ENCODE results near the gene POPDC2. TPM values are rescaled to one million over a fixed set of nuclear protein-coding genes. Genes with fewer than 3 reads are reported as not detected.

POPDC2 gene
- total RNA-seq, 1 experiment from 2014 or later: 0.48 TPM

DNA sequence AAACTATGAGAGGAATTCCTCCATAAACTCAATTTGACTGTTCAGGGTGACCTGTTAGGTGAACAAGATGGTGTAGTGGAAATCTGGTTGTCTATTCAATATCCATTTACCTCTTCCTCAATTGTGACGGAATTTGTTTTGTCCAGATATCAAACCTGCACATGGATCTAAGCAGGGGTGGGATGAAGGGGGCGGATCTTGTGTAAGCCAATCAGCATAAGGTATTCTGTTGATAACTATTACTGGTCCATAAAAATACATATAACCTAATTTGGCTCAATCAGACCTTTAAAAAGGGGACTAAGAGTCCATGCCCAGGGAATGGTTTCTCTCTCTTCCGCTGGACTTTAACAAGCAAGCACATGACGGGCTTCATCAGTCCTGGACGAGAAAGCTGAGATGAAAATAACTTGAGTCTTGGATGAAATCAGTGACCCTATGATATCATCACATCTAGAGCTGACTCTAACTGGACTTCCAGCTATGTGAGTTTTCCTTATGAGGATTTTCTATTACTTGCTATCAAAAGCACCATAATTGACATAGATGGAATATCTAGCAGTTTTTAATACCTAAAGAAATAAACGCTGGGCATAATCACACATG, 5.7 kb upstream of the POPDC2 start:
- Mint-ChIP-seq H3K4me1 (peaks cover 13% of the 10 kb centered on the region), H3K4me3 (no peak overlapping the region), H3K27ac (no peak overlapping the region), H3K36me3 (peaks cover 8% of the 10 kb centered on the region; the same call in 1 of the 2 replicates), H3K9me3 (no peaks in the 10 kb centered on the region), H3K27me3 (ENCODE audit: low read depth) (no peaks in the 10 kb centered on the region)
- POLR2A ChIA-PET: no interaction called here
- TF ChIP-seq JUN (CRISPR knock-in tag; IDR thresholded peaks at IDR 0.05): no peak
- no peak for TF ChIP-seq ZNF263 (CRISPR knock-in tag; IDR thresholded peaks at IDR 0.05; ENCODE audit: low read depth)
- TF ChIP-seq NR3C1 (CRISPR knock-in tag; conservative IDR thresholded peaks at IDR 0.05; ENCODE audit: low read depth): no peak
- no peak for TF ChIP-seq EMX1 (CRISPR knock-in tag; IDR thresholded peaks at IDR 0.05)
- TF ChIP-seq MYBL2 (CRISPR knock-in tag; IDR thresholded peaks at IDR 0.05): no peak
- no peak for TF ChIP-seq NR1H2 (CRISPR knock-in tag; IDR thresholded peaks at IDR 0.05)
- TF ChIP-seq FOXJ3 (CRISPR knock-in tag; IDR thresholded peaks at IDR 0.05; ENCODE audit: borderline replicate concordance): no peak
- TF ChIP-seq ZNF281 (CRISPR knock-in tag; IDR thresholded peaks at IDR 0.05): no peak
- TF ChIP-seq, protein P1, sequence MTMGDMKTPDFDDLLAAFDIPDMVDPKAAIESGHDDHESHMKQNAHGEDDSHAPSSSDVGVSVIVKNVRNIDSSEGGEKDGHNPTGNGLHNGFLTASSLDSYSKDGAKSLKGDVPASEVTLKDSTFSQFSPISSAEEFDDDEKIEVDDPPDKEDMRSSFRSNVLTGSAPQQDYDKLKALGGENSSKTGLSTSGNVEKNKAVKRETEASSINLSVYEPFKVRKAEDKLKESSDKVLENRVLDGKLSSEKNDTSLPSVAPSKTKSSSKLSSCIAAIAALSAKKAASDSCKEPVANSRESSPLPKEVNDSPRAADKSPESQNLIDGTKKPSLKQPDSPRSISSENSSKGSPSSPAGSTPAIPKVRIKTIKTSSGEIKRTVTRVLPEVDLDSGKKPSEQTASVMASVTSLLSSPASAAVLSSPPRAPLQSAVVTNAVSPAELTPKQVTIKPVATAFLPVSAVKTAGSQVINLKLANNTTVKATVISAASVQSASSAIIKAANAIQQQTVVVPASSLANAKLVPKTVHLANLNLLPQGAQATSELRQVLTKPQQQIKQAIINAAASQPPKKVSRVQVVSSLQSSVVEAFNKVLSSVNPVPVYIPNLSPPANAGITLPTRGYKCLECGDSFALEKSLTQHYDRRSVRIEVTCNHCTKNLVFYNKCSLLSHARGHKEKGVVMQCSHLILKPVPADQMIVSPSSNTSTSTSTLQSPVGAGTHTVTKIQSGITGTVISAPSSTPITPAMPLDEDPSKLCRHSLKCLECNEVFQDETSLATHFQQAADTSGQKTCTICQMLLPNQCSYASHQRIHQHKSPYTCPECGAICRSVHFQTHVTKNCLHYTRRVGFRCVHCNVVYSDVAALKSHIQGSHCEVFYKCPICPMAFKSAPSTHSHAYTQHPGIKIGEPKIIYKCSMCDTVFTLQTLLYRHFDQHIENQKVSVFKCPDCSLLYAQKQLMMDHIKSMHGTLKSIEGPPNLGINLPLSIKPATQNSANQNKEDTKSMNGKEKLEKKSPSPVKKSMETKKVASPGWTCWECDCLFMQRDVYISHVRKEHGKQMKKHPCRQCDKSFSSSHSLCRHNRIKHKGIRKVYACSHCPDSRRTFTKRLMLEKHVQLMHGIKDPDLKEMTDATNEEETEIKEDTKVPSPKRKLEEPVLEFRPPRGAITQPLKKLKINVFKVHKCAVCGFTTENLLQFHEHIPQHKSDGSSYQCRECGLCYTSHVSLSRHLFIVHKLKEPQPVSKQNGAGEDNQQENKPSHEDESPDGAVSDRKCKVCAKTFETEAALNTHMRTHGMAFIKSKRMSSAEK (CRISPR knock-in tag; IDR thresholded peaks at IDR 0.05; ENCODE audit: borderline replicate concordance): no peak
- TF ChIP-seq SMAD4 (CRISPR knock-in tag; IDR thresholded peaks at IDR 0.05): no peak
- TF ChIP-seq ESRRA (CRISPR knock-in tag; IDR thresholded peaks at IDR 0.05; ENCODE audit: borderline replicate concordance): no peak
- CTCF ChIA-PET: interaction anchor here (0.9 kb wide), 1 partner anchor 66 kb away, joined by 3 read pairs; no protein-coding TSS in a partner anchor
- ATAC-seq: no peak
- no peak for DNase-seq (ENCODE audit: low spot score)

DNA sequence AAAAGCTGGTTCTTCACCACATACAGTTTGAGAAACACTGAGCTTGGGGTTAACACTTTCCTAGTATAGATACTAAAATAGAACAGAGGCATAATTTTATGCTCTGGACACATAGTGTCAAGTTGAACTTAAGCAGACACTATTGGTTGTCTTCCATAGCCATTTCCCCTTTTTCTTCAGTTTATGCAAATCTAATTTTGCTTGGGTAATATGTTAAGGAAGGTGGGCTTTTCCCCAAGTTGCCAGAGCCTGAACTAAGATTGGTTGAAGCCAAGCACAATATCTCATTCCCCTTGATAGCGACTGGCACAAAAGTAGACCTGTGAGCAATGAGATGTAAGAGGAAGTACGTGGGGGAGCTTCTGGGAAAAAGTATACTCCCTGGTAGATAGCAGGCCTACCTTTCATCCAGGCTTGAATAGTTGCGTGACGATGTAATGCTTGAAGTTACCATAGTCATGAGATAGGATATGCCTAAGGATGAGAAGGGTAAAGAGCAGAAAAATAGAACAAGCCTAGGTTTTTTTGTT, 4.5 kb upstream of the POPDC2 start:
- no peaks in the 10 kb centered on the region for H3K9me3 Mint-ChIP-seq
- no peaks in the 10 kb centered on the region for H3K27me3 Mint-ChIP-seq (ENCODE audit: low read depth)
- peaks cover 2% of the 10 kb centered on the region for H3K4me1 Mint-ChIP-seq
- CTCF ChIA-PET: no interaction called here
- 0 out of 2 replicates have a peak, but pooled peaks cover 6% of the 10 kb centered on the region for H3K36me3 Mint-ChIP-seq
- DNase-seq (ENCODE audit: low spot score): no peak
- no peak for TF ChIP-seq FOXP1 (CRISPR knock-in tag; IDR thresholded peaks at IDR 0.05; ENCODE audit: borderline replicate concordance)
- no peak overlapping the region for H3K4me3 Mint-ChIP-seq
- no peak for ATAC-seq
- H3K27ac Mint-ChIP-seq: no peak overlapping the region
- POLR2A ChIA-PET: no interaction called here

DNA sequence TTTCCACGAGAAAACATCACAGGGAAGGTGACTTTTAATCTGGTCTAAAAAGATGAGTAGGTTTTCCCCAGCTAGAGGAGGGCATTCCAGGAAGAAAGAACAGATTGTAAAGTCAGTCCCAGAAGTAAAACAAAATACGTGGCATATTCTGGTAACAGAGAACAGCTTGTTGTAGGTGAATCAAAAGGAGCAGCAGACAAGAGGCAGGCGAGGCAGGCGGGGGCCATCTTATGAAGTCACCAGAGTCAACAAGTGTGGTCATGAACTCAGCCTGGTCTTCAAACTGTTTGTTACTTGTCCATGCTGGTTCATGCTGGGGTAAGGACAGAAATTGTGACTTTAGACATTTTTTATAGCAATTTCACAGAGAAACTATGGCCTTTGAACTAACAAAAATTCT, 4.0 kb upstream of the POPDC2 start:
- POLR2A ChIA-PET: no interaction called here
- H3K9me3 Mint-ChIP-seq: no peaks in the 10 kb centered on the region
- H3K27ac Mint-ChIP-seq: no peak overlapping the region
- DNase-seq (ENCODE audit: low spot score) (no peak), ATAC-seq (no peak)
- CTCF ChIA-PET: no interaction called here
- no peak overlapping the region for H3K4me3 Mint-ChIP-seq
- H3K4me1 Mint-ChIP-seq: no peaks in the 10 kb centered on the region
- H3K36me3 Mint-ChIP-seq: 0 out of 2 replicates have a peak, but pooled peaks cover 5% of the 10 kb centered on the region
- H3K27me3 Mint-ChIP-seq (ENCODE audit: low read depth): no peaks in the 10 kb centered on the region
- TF ChIP-seq ZMAT4 (CRISPR knock-in tag; IDR thresholded peaks at IDR 0.05) (no peak), ATF2 (CRISPR knock-in tag; IDR thresholded peaks at IDR 0.05; ENCODE audit: borderline replicate concordance, low read depth) (no peak), FOXJ3 (CRISPR knock-in tag; IDR thresholded peaks at IDR 0.05; ENCODE audit: borderline replicate concordance) (no peak), PRRX2 (CRISPR knock-in tag; IDR thresholded peaks at IDR 0.05) (no peak), E2F1 (CRISPR knock-in tag; IDR thresholded peaks at IDR 0.05) (no peak), ATF3 (CRISPR knock-in tag; conservative IDR thresholded peaks at IDR 0.05) (no peak)
- TF ChIP-seq, protein P2, sequence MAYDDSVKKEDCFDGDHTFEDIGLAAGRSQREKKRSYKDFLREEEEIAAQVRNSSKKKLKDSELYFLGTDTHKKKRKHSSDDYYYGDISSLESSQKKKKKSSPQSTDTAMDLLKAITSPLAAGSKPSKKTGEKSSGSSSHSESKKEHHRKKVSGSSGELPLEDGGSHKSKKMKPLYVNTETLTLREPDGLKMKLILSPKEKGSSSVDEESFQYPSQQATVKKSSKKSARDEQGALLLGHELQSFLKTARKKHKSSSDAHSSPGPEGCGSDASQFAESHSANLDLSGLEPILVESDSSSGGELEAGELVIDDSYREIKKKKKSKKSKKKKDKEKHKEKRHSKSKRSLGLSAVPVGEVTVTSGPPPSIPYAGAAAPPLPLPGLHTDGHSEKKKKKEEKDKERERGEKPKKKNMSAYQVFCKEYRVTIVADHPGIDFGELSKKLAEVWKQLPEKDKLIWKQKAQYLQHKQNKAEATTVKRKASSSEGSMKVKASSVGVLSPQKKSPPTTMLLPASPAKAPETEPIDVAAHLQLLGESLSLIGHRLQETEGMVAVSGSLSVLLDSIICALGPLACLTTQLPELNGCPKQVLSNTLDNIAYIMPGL (CRISPR knock-in tag; IDR thresholded peaks at IDR 0.05): no peak
